T-helper 2 cell treated with Interferon-gamma antibody and Interleukin-4, amounts not matched to agents 100 ng/mL and 5 ng/mL, for 36 hours (primary cell): ENCODE results near the gene CD40LG. TPM values are rescaled to one million over a fixed set of nuclear protein-coding genes. Genes with fewer than 3 reads are reported as not detected.

Source experiments
- intact Hi-C: fragments of 100-400 bp; cut with micrococcal nuclease; formaldehyde crosslinking; loops from one replicate; pipeline ENCODE4 v1.15.1; 2023
- total RNA-seq: library from RNA; stranded (reverse); gene quantifications from 2 replicates; pipeline ENCODE4 v1.2.3, GENCODE V29; 2022

The CD40LG gene
- total RNA-seq, 1 donor from 2014 or later = 157 TPM

GRCh38 chrX:136692271-136692670 is 44.3 kb downstream of the CD40LG start:
- intact Hi-C loops = no loop called here

GRCh38 chrX:136694431-136695087 is 46.6 kb downstream of the CD40LG start:
- intact Hi-C loops = loop anchor here (1.0 to 5.0 kb wide), 6 partner anchors 42 to 233 kb away; partner anchors contain the start of gene HTATSF1

GRCh38 chrX:136697156-136697555 is 49.2 kb downstream of the CD40LG start:
- intact Hi-C loops = loop anchor here (5.0 kb wide), 1 partner anchor 230 kb away; no protein-coding TSS in a partner anchor

GRCh38 chrX:136708348-136708747 is 60.4 kb downstream of the CD40LG start:
- intact Hi-C loops = no loop called here

Other genes with a start within 250 kb of the CD40LG start
- gene BRS3, start 160.2 kb upstream of the CD40LG start, total RNA-seq = not detected in 2 replicates
- 62.7 and 63.3 TPM in 2 replicates for gene HTATSF1, start 150.6 kb upstream of the CD40LG start, total RNA-seq
- not detected in 2 replicates for gene VGLL1, start 115.9 kb upstream of the CD40LG start, total RNA-seq
- 162 and 164 TPM in 2 replicates for gene ARHGEF6, start 132.8 kb downstream of the CD40LG start, total RNA-seq
- 255 and 265 TPM in 2 replicates for gene RBMX, start 232.6 kb downstream of the CD40LG start, total RNA-seq